PC-9 (cell line): ENCODE data around the gene FOXN1. TPM values are rescaled to one million over a fixed set of nuclear protein-coding genes. Genes with fewer than 3 reads are reported as not detected.

Source experiments
- BruUV-seq: library from RNA; stranded (reverse); fragments of 400-500 nt; replicated peaks from 2 replicates; lab custom pipeline; 2021; lab: Mats Ljungman, UMichigan
- CTCF ChIA-PET: fragments of 300-600 bp; sonication (Branson Sonifier 250); formaldehyde crosslinking; loops from one replicate; lab custom pipeline; 2022; ENCODE audit warnings: antibody characterized with exemption; lab: Charles Lee
- POLR2A ChIA-PET: fragments of 300-600 bp; sonication (Branson Sonifier 250); formaldehyde crosslinking; loops from one replicate; lab custom pipeline; 2022; ENCODE audit warnings: antibody characterized with exemption; ENCODE audit not compliant: unreplicated experiment; lab: Charles Lee
- DNase-seq, 2 experiments: peaks; one replicate each; pipeline versions ENCODE4 v3.0.0 to v3.0.0-alpha.2; 2015 to 2022; ENCODE audit warnings: mixed read lengths in 1 of 2
- H2AFZ ChIP-seq: fragments of 200-600 bp; sonication (generic); 2 replicates; pipeline ENCODE4 v1.8.1; 2017; ENCODE audit warnings: antibody characterized with exemption
- H3F3A ChIP-seq: fragments of 200-600 bp; sonication (generic); 2 replicates; pipeline ENCODE4 v1.8.1; 2017; ENCODE audit warnings: antibody characterized with exemption, mild to moderate bottlenecking, low read depth; ENCODE audit not compliant: insufficient read depth
- H3K27ac ChIP-seq: fragments of 200-600 bp; sonication (generic); 2 replicates; pipeline ENCODE4 v1.6.1; 2016; ENCODE audit warnings: mixed run types
- H3K27me3 ChIP-seq: fragments of 200-600 bp; sonication (generic); 2 replicates; pipeline ENCODE4 v1.6.1; 2016; ENCODE audit warnings: low read depth, mixed run types; ENCODE audit not compliant: insufficient read depth
- H3K36me3 ChIP-seq: fragments of 200-600 bp; sonication (generic); 2 replicates; pipeline ENCODE4 v1.6.1; 2016; ENCODE audit warnings: low read depth, mixed run types
- H3K4me1 ChIP-seq: fragments of 200-600 bp; sonication (generic); replicated peaks from 2 replicates; pipeline ENCODE4 v1.6.1; 2016; ENCODE audit warnings: mixed run types; ENCODE audit not compliant: insufficient read depth
- H3K4me2 ChIP-seq: fragments of 200-600 bp; sonication (generic); 2 replicates; pipeline ENCODE4 v1.6.1; 2017; ENCODE audit warnings: mixed run types
- H3K4me3 ChIP-seq: fragments of 200-600 bp; sonication (generic); 2 replicates; pipeline ENCODE4 v1.6.1; 2016; ENCODE audit warnings: mixed run types
- H3K79me2 ChIP-seq: fragments of 200-600 bp; sonication (generic); 2 replicates; pipeline ENCODE4 v1.6.1; 2017; ENCODE audit warnings: low read depth, mixed run types
- H3K9me2 ChIP-seq: fragments of 200-600 bp; sonication (generic); 2 replicates; pipeline ENCODE4 v1.8.1; 2017; ENCODE audit warnings: mild to moderate bottlenecking; ENCODE audit not compliant: insufficient read depth
- H3K9me3 ChIP-seq: fragments of 200-600 bp; sonication (generic); 2 replicates; pipeline ENCODE4 v1.8.1; 2016; ENCODE audit warnings: low read depth; ENCODE audit not compliant: insufficient read depth
- H4K20me1 ChIP-seq: fragments of 200-600 bp; sonication (generic); 2 replicates; pipeline ENCODE4 v1.8.1; 2017; ENCODE audit not compliant: insufficient read depth
- CTCF ChIP-seq: fragments of 200-600 bp; sonication (generic); conservative IDR thresholded peaks from 2 replicates; pipeline ENCODE4 v1.6.1; 2017; ENCODE audit warnings: mixed run types, antibody characterized with exemption, mild to moderate bottlenecking, moderate library complexity
- EZH2 ChIP-seq: fragments of 200-600 bp; sonication (generic); IDR thresholded peaks from 2 replicates; pipeline ENCODE4 v1.8.0; 2017; ENCODE audit warnings: antibody characterized with exemption, low read depth
- intact Hi-C: fragments of 100-400 bp; cut with micrococcal nuclease; formaldehyde crosslinking; loops from one replicate; pipeline ENCODE4 v1.10.0; 2022; ENCODE audit not compliant: unreplicated experiment
- total RNA-seq: library from RNA; stranded (reverse); gene quantifications from 2 replicates; pipeline ENCODE4 v1.2.3, GENCODE V29; 2021

Gene FOXN1
- total RNA-seq, 1 experiment from 2014 or later = not detected

DNA sequence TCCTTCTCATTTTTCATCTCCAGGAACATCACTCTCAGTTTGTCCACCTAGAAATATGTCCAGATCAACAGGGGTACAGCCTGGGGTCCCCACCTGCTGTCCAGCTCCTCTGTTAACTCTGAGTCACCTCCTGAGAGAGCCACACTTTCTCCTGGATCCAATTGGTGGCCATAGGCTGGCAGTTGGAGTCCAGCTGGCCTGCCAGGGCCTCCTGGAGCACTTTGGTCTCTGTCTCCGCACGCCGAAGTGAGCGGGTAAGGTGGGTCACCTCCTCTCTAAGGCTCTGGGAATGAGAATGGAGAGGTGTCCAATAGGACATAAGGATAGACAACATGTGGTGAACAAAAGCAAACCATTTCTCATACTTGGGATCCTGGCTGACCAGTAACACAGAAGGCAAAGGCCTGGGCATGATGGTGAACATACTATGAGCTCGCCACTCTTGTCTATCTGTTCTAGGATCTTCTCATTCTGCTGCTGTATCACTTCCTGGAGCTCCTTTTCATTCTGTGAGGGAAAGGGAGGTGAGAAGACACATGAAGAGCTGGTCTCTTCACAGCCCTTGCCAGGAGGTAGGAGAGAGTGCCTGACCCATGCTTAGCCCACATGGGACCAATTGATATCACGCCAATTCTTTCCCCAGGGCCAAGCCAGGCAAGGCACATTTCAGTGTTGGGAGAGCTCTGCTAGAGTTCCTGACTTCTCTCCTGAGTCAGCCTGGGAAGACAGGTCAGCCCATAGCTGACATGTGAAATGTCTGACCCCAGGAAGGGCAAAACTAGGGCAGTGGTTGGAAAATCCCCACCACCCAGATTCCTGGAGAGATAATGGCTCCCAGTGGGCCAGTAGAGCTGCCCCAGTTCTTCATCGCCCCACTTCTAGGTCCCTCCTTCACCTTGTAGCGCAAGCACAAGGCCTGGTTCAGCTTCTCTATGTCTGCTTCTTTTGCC is 72.4 kb downstream of the FOXN1 start:
- TF ChIP-seq EZH2 (no peak), CTCF (no peak)
- Histone ChIP-seq H3K27ac (no peak overlapping the region), H3K4me1 (peaks cover 3% of the 10 kb centered on the region; the same call in 1 of the 2 replicates), H2AFZ (no peak overlapping the region), H3K4me2 (no peak overlapping the region), H4K20me1 (no peaks in the 10 kb centered on the region; the same call in 1 of the 2 replicates), H3K27me3 (no peaks in the 10 kb centered on the region), H3F3A (peaks cover 15% of the 10 kb centered on the region; the same call in 1 of the 2 replicates), H3K9me3 (no peaks in the 10 kb centered on the region), H3K9me2 (no peaks in the 10 kb centered on the region), H3K79me2 (no peaks in the 10 kb centered on the region), H3K36me3 (0 out of 2 replicates have a peak, but pooled peaks cover 10% of the 10 kb centered on the region), H3K4me3 (no peak overlapping the region)
- no TSS peak for BruUV-seq
- DNase-seq = no peak
- POLR2A ChIA-PET = interaction anchor here (0.9 kb wide), 1 partner anchor 165 kb away, joined by 4 read pairs; no protein-coding TSS in a partner anchor
- CTCF ChIA-PET = interaction anchor here (0.5 kb wide), 1 partner anchor 66 kb away, joined by 5 read pairs; the partner anchor contains the start of gene BLTP2
- intact Hi-C loops = no loop called here

DNA sequence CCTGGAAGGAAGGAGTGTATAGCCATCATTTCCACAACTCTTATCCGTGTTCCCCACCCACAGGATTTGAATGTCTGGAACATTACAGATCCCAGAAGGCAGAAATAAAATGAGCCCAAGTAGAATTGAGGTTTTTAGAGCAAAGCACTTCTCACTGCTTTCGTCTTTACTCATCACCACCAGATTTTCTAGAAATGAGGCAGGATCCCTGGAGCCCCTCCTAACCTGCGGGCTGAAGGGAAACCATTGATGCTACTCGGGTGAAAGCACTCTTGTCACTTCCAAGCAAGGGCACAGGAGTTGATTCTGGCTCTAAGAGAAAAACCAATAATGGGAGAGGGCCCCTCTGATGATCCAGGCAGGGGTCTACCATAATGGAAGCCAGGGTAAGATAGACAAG is 73.4 kb downstream of the FOXN1 start:
- no peak overlapping the region for H3K4me2 ChIP-seq
- peaks cover 3% of the 10 kb centered on the region; the same call in 1 of the 2 replicates for H3K4me1 ChIP-seq
- H3K9me2 ChIP-seq = no peaks in the 10 kb centered on the region
- 0 out of 2 replicates have a peak, but pooled peaks cover 10% of the 10 kb centered on the region for H3K36me3 ChIP-seq
- no peak for TF ChIP-seq EZH2
- no peaks in the 10 kb centered on the region for H3K9me3 ChIP-seq
- intact Hi-C loops = no loop called here
- H4K20me1 ChIP-seq = no peaks in the 10 kb centered on the region; the same call in 1 of the 2 replicates
- peaks cover 15% of the 10 kb centered on the region; the same call in 1 of the 2 replicates for H3F3A ChIP-seq
- H3K79me2 ChIP-seq = no peaks in the 10 kb centered on the region
- no peak for DNase-seq
- no peak overlapping the region for H3K27ac ChIP-seq
- ChIA-PET POLR2A (no interaction called here), CTCF (no interaction called here)
- H2AFZ ChIP-seq = no peak overlapping the region
- no peaks in the 10 kb centered on the region for H3K27me3 ChIP-seq
- no TSS peak for BruUV-seq
- H3K4me3 ChIP-seq = no peak overlapping the region

- POLR2A ChIA-PET = no interaction called here
- Histone ChIP-seq H2AFZ (no peak overlapping the region), H3K27me3 (no peaks in the 10 kb centered on the region), H3K36me3 (0 out of 2 replicates have a peak, but pooled peaks cover 12% of the 10 kb centered on the region), H3K9me3 (no peaks in the 10 kb centered on the region), H3K79me2 (no peaks in the 10 kb centered on the region), H3K9me2 (no peaks in the 10 kb centered on the region), H3K4me3 (no peak overlapping the region), H3K4me1 (peaks cover 3% of the 10 kb centered on the region; the same call in 1 of the 2 replicates), H3F3A (peaks cover 12% of the 10 kb centered on the region; the same call in 1 of the 2 replicates), H3K27ac (no peak overlapping the region), H3K4me2 (no peak overlapping the region), H4K20me1 (no peaks in the 10 kb centered on the region; the same call in 1 of the 2 replicates)
- intact Hi-C loops = no loop called here
- BruUV-seq = no TSS peak
- CTCF ChIA-PET = no interaction called here
- DNase-seq = no peak
- TF ChIP-seq EZH2 (no peak), CTCF (no peak)
These were observed 74.8 kb downstream of the FOXN1 start for GRCh38 chr17:28580959-28581358.
